ENCODE results near the gene RDX. TPM values are rescaled to one million over a fixed set of nuclear protein-coding genes. Genes with fewer than 3 reads are reported as not detected.

The RDX gene
- total RNA-seq, 1 experiment from 2014 or later: 107 TPM

- DNase-seq (ENCODE audit: low read depth, low spot score): no peak
- in situ Hi-C loops (cut with HindIII; ENCODE audit: low pct_unique_long_range_greater_than_20kb, low sequenced_read_pairs): no loop called here
These were observed 131.1 kb downstream of the RDX start for GRCh38 chr11:110165039-110165925.

GRCh38 chr11:110162216-110162615 lies 134.2 kb downstream of the RDX start:
- in situ Hi-C loops (cut with HindIII; ENCODE audit: low pct_unique_long_range_greater_than_20kb, low sequenced_read_pairs): no loop called here
- no peak for DNase-seq (ENCODE audit: low read depth, low spot score)

- DNase-seq (ENCODE audit: low read depth, low spot score): no peak
- in situ Hi-C loops (cut with HindIII; ENCODE audit: low pct_unique_long_range_greater_than_20kb, low sequenced_read_pairs): no loop called here
These were observed 135.4 kb downstream of the RDX start for GRCh38 chr11:110161061-110161460.

- DNase-seq (ENCODE audit: low read depth, low spot score): no peak
- in situ Hi-C loops (cut with HindIII; ENCODE audit: low pct_unique_long_range_greater_than_20kb, low sequenced_read_pairs): no loop called here
These were observed 136.0 kb downstream of the RDX start for GRCh38 chr11:110160437-110160836.

- in situ Hi-C loops (cut with HindIII; ENCODE audit: low pct_unique_long_range_greater_than_20kb, low sequenced_read_pairs): no loop called here
- DNase-seq (ENCODE audit: low read depth, low spot score): no peak
These were observed 136.4 kb downstream of the RDX start for GRCh38 chr11:110160016-110160415.

GRCh38 chr11:110159476-110159875 lies 136.9 kb downstream of the RDX start:
- DNase-seq (ENCODE audit: low read depth, low spot score): no peak
- in situ Hi-C loops (cut with HindIII; ENCODE audit: low pct_unique_long_range_greater_than_20kb, low sequenced_read_pairs): no loop called here

- in situ Hi-C loops (cut with HindIII; ENCODE audit: low pct_unique_long_range_greater_than_20kb, low sequenced_read_pairs): no loop called here
- DNase-seq (ENCODE audit: low read depth, low spot score): no peak
These were observed 137.9 kb downstream of the RDX start for GRCh38 chr11:110158317-110159200.

GRCh38 chr11:110156503-110156902 lies 139.9 kb downstream of the RDX start:
- DNase-seq (ENCODE audit: low read depth, low spot score): no peak
- in situ Hi-C loops (cut with HindIII; ENCODE audit: low pct_unique_long_range_greater_than_20kb, low sequenced_read_pairs): no loop called here

GRCh38 chr11:110153474-110153873 lies 142.9 kb downstream of the RDX start:
- DNase-seq (ENCODE audit: low read depth, low spot score): no peak
- in situ Hi-C loops (cut with HindIII; ENCODE audit: low pct_unique_long_range_greater_than_20kb, low sequenced_read_pairs): no loop called here

- peak; percentile 11 for DNase-seq (ENCODE audit: low read depth, low spot score)
These were observed 144.2 kb downstream of the RDX start for GRCh38 chr11:110152199-110152598.

GRCh38 chr11:110148775-110149744 lies 147.4 kb downstream of the RDX start:
- in situ Hi-C loops (cut with HindIII; ENCODE audit: low pct_unique_long_range_greater_than_20kb, low sequenced_read_pairs): no loop called here
- DNase-seq (ENCODE audit: low read depth, low spot score): no peak

More at GRCh38 chr11:110152199-110152598, 144.2 kb downstream of the RDX start:
- in situ Hi-C loops (cut with HindIII; ENCODE audit: low pct_unique_long_range_greater_than_20kb, low sequenced_read_pairs): no loop called here

GRCh38 chr11:110147962-110148709 lies 148.3 kb downstream of the RDX start:
- DNase-seq (ENCODE audit: low read depth, low spot score): no peak
- in situ Hi-C loops (cut with HindIII; ENCODE audit: low pct_unique_long_range_greater_than_20kb, low sequenced_read_pairs): no loop called here

- in situ Hi-C loops (cut with HindIII; ENCODE audit: low pct_unique_long_range_greater_than_20kb, low sequenced_read_pairs): no loop called here
- DNase-seq (ENCODE audit: low read depth, low spot score): no peak
These were observed 154.6 kb downstream of the RDX start for GRCh38 chr11:110141812-110142211.

- DNase-seq (ENCODE audit: low read depth, low spot score): no peak
- in situ Hi-C loops (cut with HindIII; ENCODE audit: low pct_unique_long_range_greater_than_20kb, low sequenced_read_pairs): no loop called here
These were observed 162.3 kb downstream of the RDX start for GRCh38 chr11:110134110-110134509.

- in situ Hi-C loops (cut with HindIII; ENCODE audit: low pct_unique_long_range_greater_than_20kb, low sequenced_read_pairs): no loop called here
- DNase-seq (ENCODE audit: low read depth, low spot score): no peak
These were observed 163.3 kb downstream of the RDX start for GRCh38 chr11:110133160-110133559.

- in situ Hi-C loops (cut with HindIII; ENCODE audit: low pct_unique_long_range_greater_than_20kb, low sequenced_read_pairs): no loop called here
- DNase-seq (ENCODE audit: low read depth, low spot score): no peak
These were observed 164.9 kb downstream of the RDX start for GRCh38 chr11:110131386-110132123.
